GM21619 (cell line): ENCODE data around the gene GRM8.
A peak's percentile ranks its signal among the peaks of the same experiment; 100 is the strongest.
"Not testable (repeated sequence)": the region's sequence is repeated elsewhere in the genome, so short reads cannot be mapped to it uniquely, and the experiment has no call there.

ENCODE experiments used
- ATAC-seq: cut with Tn5 transposase; IDR thresholded peaks from one replicate; pipeline ENCODE4 v1.9.1; 2021; ENCODE audit not compliant: unreplicated experiment

GRM8 gene

GRCh38 chr7:126685018-126685573 lies 567.6 kb downstream of the GRM8 start:
- ATAC-seq, result no peak

- ATAC-seq, result no peak
These were observed 570.6 kb downstream of the GRM8 start for GRCh38 chr7:126682176-126682575.

GRCh38 chr7:126668762-126669161 lies 584.0 kb downstream of the GRM8 start:
- ATAC-seq, result not testable (repeated sequence)

GRCh38 chr7:126668367-126668752 lies 584.4 kb downstream of the GRM8 start:
- ATAC-seq, result no peak

- no peak for ATAC-seq
These were observed 584.9 kb downstream of the GRM8 start for GRCh38 chr7:126667742-126668366.

- no peak for ATAC-seq
These were observed 589.9 kb downstream of the GRM8 start for GRCh38 chr7:126662856-126663255.

- peak; percentile 73 for ATAC-seq
These were observed 593.6 kb downstream of the GRM8 start for GRCh38 chr7:126659124-126659523.

GRCh38 chr7:126658684-126659083 lies 594.1 kb downstream of the GRM8 start:
- ATAC-seq, result peak; percentile 7

GRCh38 chr7:126657599-126658358 lies 595.0 kb downstream of the GRM8 start:
- ATAC-seq, result peak; percentile 77

- no peak for ATAC-seq
These were observed 595.6 kb downstream of the GRM8 start for GRCh38 chr7:126657137-126657536.

GRCh38 chr7:126656165-126656564 lies 596.6 kb downstream of the GRM8 start:
- ATAC-seq, result no peak

GRCh38 chr7:126637538-126637937 lies 615.2 kb downstream of the GRM8 start:
- no peak for ATAC-seq

- ATAC-seq, result no peak
These were observed 617.2 kb downstream of the GRM8 start for GRCh38 chr7:126635545-126635944.

- no peak for ATAC-seq
These were observed 644.4 kb downstream of the GRM8 start for GRCh38 chr7:126608339-126608776.

GRCh38 chr7:126606331-126606730 lies 646.4 kb downstream of the GRM8 start:
- no peak for ATAC-seq

GRCh38 chr7:126605553-126605952 lies 647.2 kb downstream of the GRM8 start:
- ATAC-seq, result no peak

- ATAC-seq, result no peak
These were observed 647.7 kb downstream of the GRM8 start for GRCh38 chr7:126605056-126605455.

- no peak for ATAC-seq
These were observed 663.6 kb downstream of the GRM8 start for GRCh38 chr7:126589068-126589684.

- no peak for ATAC-seq
These were observed 674.4 kb downstream of the GRM8 start for GRCh38 chr7:126578338-126578737.

GRCh38 chr7:126574276-126575250 lies 678.2 kb downstream of the GRM8 start:
- ATAC-seq, result no peak

- no peak for ATAC-seq
These were observed 681.9 kb downstream of the GRM8 start for GRCh38 chr7:126570845-126571244.
